Left ventricle myocardium inferior (tissue), 1 donor: ENCODE results near the gene PFDN1. TPM values are rescaled to one million over a fixed set of nuclear protein-coding genes. Genes with fewer than 3 reads are reported as not detected.

Experiments used
- DNase-seq: peaks from one replicate; pipeline ENCODE4 v3.0.0-alpha.2; 2020
- H3K27ac ChIP-seq: fragments of 200-600 bp; replicated peaks from 2 replicates; pipeline ENCODE4 v1.8.0; 2021
- H3K27me3 ChIP-seq: fragments of 200-600 bp; 2 replicates; pipeline ENCODE4 v1.8.0; 2021; ENCODE audit warnings: low read depth
- H3K36me3 ChIP-seq: fragments of 200-600 bp; 2 replicates; pipeline ENCODE4 v1.8.0; 2021
- H3K4me1 ChIP-seq: fragments of 200-600 bp; 2 replicates; pipeline ENCODE4 v1.8.0; 2021
- H3K4me3 ChIP-seq: fragments of 200-600 bp; 2 replicates; pipeline ENCODE4 v1.8.0; 2021; ENCODE audit warnings: mild to moderate bottlenecking, moderate library complexity
- H3K9me3 ChIP-seq: fragments of 200-600 bp; replicated peaks from 2 replicates; pipeline ENCODE4 v1.8.0; 2021
- intact Hi-C: fragments of 100-400 bp; cut with micrococcal nuclease; formaldehyde crosslinking; loops from one replicate; pipeline ENCODE4 v1.11.0; 2022
- total RNA-seq: library from RNA; stranded (reverse); fragmentation: NEBNext Ultra II Directional; extraction: Animal tissue kit (Norgen Biotek cat#: 25700); gene quantifications from one replicate; pipeline ENCODE4 v1.2.1, GENCODE V29; 2021
- TF ChIP-seq, protein P1 (sequence below): fragments of 200-600 bp; IDR thresholded peaks from 2 replicates; pipeline ENCODE4 v1.8.0; 2021; ENCODE audit warnings: antibody characterized with exemption, mild to moderate bottlenecking, borderline replicate concordance
- donor health status: DM: no; HTN: yes; CAD: no; lungs with severe emphysema.

Gene PFDN1
- total RNA-seq, 1 donor from 2014 or later = 68.7 TPM

DNA sequence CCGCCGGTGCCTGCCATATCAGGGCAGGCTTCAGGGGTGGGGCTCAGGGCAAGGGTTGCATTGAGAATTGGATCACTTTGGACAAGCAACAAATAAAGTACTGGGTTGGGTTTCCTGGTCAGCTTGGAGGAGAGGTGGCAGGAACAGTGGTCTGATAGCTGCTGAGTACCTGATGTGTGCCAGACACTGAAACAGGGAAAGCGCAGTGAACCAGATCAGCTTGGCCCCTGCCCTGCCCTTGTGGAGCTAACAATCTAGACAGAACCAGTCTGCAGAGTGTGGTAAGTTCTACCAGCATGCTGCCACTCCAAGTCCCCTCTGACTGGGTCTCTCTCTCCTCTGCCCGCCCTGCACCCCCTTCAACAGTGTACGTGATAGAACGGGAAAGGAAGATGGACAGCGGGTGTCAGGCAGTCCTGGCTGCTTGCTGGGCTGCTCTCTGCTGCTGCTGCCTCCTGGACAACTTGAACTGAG lies 74.5 kb downstream of the PFDN1 start:
- no peaks in the 10 kb centered on the region for H3K36me3 ChIP-seq
- intact Hi-C loops = no loop called here
- H3K4me1 ChIP-seq = peaks cover 55% of the 10 kb centered on the region
- TF ChIP-seq, protein P1, sequence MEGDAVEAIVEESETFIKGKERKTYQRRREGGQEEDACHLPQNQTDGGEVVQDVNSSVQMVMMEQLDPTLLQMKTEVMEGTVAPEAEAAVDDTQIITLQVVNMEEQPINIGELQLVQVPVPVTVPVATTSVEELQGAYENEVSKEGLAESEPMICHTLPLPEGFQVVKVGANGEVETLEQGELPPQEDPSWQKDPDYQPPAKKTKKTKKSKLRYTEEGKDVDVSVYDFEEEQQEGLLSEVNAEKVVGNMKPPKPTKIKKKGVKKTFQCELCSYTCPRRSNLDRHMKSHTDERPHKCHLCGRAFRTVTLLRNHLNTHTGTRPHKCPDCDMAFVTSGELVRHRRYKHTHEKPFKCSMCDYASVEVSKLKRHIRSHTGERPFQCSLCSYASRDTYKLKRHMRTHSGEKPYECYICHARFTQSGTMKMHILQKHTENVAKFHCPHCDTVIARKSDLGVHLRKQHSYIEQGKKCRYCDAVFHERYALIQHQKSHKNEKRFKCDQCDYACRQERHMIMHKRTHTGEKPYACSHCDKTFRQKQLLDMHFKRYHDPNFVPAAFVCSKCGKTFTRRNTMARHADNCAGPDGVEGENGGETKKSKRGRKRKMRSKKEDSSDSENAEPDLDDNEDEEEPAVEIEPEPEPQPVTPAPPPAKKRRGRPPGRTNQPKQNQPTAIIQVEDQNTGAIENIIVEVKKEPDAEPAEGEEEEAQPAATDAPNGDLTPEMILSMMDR = no peak
- H3K4me3 ChIP-seq = peak overlapping the region; percentile 7
- H3K27me3 ChIP-seq = no peaks in the 10 kb centered on the region
- H3K9me3 ChIP-seq = no peaks in the 10 kb centered on the region
- DNase-seq = peak; percentile 32
- H3K27ac ChIP-seq = peak overlapping the region; percentile 80

DNA sequence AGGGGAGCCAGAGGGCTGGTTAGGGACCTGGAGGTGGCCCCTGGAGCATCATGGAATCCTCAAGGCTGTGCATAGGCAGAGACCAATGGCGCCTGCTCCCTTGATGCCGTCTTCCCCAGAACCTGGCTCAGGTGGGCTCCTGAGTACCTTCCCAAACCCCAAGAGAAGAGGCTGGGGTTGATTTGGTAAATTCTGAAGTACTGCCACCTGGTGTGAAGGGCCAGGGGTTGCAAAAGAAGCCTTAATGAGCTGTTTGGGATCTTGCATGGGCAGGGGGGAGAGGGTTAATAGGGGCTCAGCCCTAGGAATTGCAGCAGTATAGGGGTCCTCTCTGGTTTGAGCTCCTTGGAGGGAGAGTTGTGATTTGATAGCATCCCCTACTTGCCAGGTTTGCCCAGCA lies 75.9 kb downstream of the PFDN1 start:
- no peaks in the 10 kb centered on the region for H3K36me3 ChIP-seq
- intact Hi-C loops = no loop called here
- peaks cover 65% of the 10 kb centered on the region for H3K4me1 ChIP-seq
- peak overlapping the region; percentile 80 for H3K27ac ChIP-seq
- TF ChIP-seq, protein P1 = no peak
- H3K27me3 ChIP-seq = no peaks in the 10 kb centered on the region
- no peak overlapping the region for H3K4me3 ChIP-seq
- no peak for DNase-seq
- H3K9me3 ChIP-seq = no peaks in the 10 kb centered on the region

DNA sequence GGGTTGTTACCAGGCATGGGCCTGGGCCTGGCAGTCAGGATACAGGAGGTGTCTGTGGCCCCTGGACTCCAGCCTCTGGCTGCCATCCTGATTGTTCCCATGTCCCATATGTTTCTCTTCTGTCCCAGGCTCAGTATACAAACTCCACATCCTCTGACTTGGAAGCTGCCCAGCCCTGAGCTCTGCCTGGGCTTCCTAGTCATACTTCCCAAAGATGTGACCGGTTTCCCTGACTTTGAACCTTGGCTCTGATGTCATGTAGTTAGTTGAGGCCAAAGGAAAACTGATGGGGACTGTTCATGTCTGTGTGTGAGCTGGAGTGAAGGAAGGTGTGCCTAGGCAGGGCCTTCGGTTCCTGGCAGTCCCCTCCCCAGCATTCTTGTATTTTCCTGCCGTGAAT lies 77.5 kb downstream of the PFDN1 start:
- H3K36me3 ChIP-seq = no peaks in the 10 kb centered on the region
- H3K4me1 ChIP-seq = peaks cover 81% of the 10 kb centered on the region
- DNase-seq = no peak
- H3K27ac ChIP-seq = peak overlapping the region; percentile 0
- no peaks in the 10 kb centered on the region for H3K27me3 ChIP-seq
- H3K4me3 ChIP-seq = no peak overlapping the region
- H3K9me3 ChIP-seq = no peaks in the 10 kb centered on the region
- TF ChIP-seq, protein P1 = no peak
- intact Hi-C loops = no loop called here

DNA sequence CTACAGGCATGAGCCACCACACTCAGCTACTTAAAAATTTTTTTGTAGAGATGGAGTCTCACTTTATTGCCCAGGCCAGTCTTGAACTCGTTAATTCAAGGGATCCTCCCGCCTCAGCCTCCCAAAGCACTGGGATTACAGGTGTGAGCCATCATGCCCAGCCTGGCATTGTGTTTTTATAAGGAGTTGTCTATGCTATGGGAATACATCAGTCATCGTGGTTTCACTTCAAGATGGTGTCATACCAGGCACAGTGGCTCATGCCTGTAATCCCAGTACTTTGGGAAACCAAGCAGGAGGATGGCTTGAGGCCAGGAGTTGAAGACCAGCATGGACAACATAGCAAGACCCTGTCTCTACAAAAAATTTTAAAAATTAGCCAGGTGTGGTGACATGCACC lies 78.2 kb downstream of the PFDN1 start:
- no peak for DNase-seq
- Histone ChIP-seq H3K4me3 (no peak overlapping the region), H3K27ac (no peak overlapping the region), H3K4me1 (peaks cover 89% of the 10 kb centered on the region), H3K36me3 (no peaks in the 10 kb centered on the region), H3K27me3 (no peaks in the 10 kb centered on the region), H3K9me3 (no peaks in the 10 kb centered on the region)
- intact Hi-C loops = no loop called here
- TF ChIP-seq, protein P1 = no peak

DNA sequence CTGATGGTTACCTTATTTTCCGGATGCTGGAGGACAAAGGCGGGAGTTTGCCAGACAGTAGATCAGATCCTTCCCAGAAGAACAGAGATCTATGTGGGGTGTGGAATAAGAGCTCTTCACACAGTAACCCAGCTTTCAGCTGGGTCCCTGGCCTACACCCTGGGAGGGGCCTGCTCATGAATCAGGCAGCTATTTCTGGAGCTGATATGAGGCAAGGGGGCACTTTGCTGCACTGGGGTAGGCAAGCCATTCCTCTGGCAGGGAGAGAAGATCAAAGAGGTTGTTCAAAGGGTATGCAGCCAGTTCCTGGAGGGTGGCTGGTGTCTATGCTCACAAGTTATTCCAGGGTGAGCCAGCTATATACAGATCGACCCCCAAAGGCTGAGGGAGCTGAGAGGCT lies 79.3 kb downstream of the PFDN1 start:
- DNase-seq = peak; percentile 44

More for the DNA sequence above, 79.3 kb downstream of the PFDN1 start:
- Histone ChIP-seq H3K36me3 (no peaks in the 10 kb centered on the region), H3K4me1 (peaks cover 91% of the 10 kb centered on the region), H3K4me3 (peak overlapping the region; percentile 12), H3K9me3 (no peaks in the 10 kb centered on the region), H3K27ac (peak overlapping the region; percentile 71), H3K27me3 (no peaks in the 10 kb centered on the region)
- TF ChIP-seq, protein P1 = no peak
- intact Hi-C loops = no loop called here
